Left kidney (tissue), 8 donors: Measurements from ENCODE around the gene MAGEB1. TPM values are rescaled to one million over a fixed set of nuclear protein-coding genes. Genes with fewer than 3 reads are reported as not detected.
A peak's percentile ranks its signal among the peaks of the same experiment; 100 is the strongest.

Experiments
- DNase-seq: peaks from one replicate; pipeline ENCODE4 v3.0.0-alpha.2; 2013
- long read RNA-seq, 8 donors: transcript quantifications; one replicate each; lab custom pipeline, GENCODE V29; 2026
- polyA plus RNA-seq: library from polyadenylated mRNA; unstranded; fragments of 120-200 nt; gene quantifications from one replicate; pipeline ENCODE4 v1.2.1, GENCODE V29; 2013; ENCODE audit not compliant: insufficient read length

The MAGEB1 gene, protein sequence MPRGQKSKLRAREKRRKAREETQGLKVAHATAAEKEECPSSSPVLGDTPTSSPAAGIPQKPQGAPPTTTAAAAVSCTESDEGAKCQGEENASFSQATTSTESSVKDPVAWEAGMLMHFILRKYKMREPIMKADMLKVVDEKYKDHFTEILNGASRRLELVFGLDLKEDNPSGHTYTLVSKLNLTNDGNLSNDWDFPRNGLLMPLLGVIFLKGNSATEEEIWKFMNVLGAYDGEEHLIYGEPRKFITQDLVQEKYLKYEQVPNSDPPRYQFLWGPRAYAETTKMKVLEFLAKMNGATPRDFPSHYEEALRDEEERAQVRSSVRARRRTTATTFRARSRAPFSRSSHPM
- not detected for polyA plus RNA-seq
- long read RNA-seq, donor 1 = 0 reads
- long read RNA-seq, donor 2 = 0 reads
- long read RNA-seq, donor 3 = 0 reads
- long read RNA-seq, donor 4 = 0 reads
- long read RNA-seq, donor 5 = 0 reads
- long read RNA-seq, donor 6 = 0 reads
- long read RNA-seq, donor 7 = 0 reads
- long read RNA-seq, donor 8 = 0 reads

DNA sequence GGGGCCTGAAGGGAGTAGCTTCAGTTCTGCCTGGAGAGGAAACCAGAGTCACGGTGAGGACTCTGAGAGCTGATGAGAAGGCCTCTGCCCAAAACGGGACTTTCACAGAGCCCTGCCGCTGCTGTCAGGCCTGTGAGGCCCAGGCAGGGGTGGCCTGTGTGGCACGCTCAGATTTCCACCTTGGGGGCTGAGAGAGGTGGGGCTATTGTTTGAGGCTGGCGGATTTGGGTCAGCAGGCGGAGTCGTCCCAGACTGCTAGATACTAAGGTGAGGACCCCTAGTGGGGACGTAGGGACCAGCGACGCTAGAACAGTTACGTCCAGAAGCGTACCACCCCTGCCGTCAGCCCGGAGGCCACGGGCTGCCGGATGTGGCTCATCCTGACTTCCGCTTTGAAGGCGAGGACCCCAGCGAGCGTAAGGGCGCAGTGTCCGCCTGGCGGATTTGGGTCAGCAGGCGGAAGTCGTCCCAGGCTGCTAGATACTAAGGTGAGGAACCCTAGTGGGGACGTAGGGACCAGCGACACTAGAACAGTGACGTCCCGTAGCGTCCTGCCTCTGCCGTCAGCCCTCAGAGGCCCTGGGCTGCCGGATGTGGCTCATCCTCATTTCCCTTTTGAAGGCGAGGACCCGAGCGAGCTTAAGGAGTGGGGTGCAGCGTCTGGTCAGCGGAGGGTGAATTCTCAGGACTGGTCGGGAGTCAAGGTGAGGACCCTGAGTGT lies at the start of gene MAGEB1:
Gene MAGEB1 (plus strand): TSS at position 378 of the 721 bp plus-strand sequence. CDS start 3,348 bp downstream, outside the sequence.
- DNase-seq = no peak

GRCh38 chrX:30212172-30212571 lies 34.8 kb upstream of the MAGEB1 start:
- DNase-seq = no peak

GRCh38 chrX:30215357-30215843 lies 31.5 kb upstream of the MAGEB1 start, which contains the start of gene MAGEB2:
TSS of gene MAGEB2 (plus strand) at chrX:30215563. CDS start at chrX:30218581, 3,018 bp downstream.
- DNase-seq = no peak

DNA sequence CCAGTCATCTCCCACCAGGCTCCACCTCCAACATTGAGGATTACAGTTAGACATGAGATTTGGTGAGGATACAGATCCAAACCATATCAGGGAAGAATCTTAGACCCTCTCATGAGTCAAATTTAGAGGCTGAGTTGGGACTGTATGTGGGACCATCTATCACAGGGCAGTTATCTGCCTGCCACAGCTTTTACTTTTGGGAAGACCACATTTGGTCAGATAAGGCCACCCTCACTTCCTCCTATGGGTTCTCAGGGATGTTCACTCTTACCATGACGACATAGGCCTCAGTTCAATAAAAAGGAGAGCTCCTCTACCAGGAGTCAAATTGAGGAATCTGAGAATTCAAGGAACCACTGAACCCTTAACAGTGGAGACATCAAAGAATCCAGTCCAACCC lies 29.5 kb upstream of the MAGEB1 start:
- no peak for DNase-seq

GRCh38 chrX:30219372-30219771 lies 27.6 kb upstream of the MAGEB1 start:
- no peak for DNase-seq

DNA sequence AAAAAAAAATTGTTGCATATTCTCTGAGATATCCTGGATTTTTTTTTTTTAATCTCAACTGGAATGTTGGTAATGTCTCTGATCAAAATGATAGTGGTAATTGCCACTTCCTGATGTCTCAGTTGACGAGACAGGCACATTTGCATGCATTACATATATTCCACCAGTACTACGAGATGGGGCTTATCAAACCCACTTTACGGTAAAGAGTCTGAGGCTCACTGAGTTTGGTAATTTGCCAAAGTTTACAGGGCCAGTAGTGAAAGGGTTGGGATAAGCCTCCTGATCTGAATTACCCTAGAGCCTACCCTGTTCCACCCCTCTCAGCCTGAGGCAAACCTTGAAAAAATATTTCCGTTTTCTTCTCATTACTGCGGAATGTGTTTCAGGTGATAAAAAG lies 26.3 kb upstream of the MAGEB1 start:
- no peak for DNase-seq

GRCh38 chrX:30224536-30224935 lies 22.4 kb upstream of the MAGEB1 start:
- peak; percentile 3 for DNase-seq

DNA sequence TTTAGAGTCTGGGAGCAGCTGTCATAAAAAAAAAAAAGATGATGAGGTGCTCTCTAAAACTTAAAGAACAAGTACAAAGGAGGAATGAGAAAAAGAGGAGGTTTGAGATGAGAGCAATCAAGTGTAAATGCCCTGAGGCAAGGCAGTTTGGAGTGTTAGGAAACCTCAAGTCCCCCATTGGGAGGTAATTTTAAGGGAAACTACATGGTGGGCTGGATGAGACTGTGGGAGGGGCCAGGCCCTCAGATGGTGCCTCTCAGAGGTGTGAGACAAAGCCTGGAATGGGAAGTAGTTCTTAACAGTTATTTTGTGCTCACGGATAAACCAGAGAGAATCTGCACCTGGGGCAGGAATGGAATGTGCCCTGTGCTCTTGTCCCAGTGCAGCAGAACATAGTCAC lies 18.4 kb upstream of the MAGEB1 start:
- DNase-seq = no peak

DNA sequence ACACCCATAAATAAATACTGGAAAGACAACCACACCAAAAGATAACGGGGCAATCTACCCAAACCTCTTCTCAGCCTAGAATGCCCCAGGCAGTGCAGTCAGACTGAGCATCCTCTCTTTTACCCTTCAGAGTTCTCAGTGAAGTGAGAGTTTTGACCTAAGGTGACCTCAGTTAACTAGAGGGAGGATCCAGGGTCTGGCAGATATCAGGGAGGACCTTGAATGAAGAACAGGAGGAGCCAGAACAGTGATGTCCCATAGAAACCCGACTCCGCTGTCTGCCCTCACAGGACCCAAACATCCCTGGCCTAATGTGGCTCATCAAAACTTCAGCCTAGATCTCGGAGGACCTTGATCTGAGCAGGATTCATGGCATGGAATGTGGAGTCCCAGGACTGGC lies 16.6 kb upstream of the MAGEB1 start, which contains the start of gene MAGEB3:
Gene MAGEB3 (plus strand): TSS at position 263 of the 400 bp plus-strand sequence. CDS start 5,268 bp downstream, outside the sequence.
- no peak for DNase-seq

DNA sequence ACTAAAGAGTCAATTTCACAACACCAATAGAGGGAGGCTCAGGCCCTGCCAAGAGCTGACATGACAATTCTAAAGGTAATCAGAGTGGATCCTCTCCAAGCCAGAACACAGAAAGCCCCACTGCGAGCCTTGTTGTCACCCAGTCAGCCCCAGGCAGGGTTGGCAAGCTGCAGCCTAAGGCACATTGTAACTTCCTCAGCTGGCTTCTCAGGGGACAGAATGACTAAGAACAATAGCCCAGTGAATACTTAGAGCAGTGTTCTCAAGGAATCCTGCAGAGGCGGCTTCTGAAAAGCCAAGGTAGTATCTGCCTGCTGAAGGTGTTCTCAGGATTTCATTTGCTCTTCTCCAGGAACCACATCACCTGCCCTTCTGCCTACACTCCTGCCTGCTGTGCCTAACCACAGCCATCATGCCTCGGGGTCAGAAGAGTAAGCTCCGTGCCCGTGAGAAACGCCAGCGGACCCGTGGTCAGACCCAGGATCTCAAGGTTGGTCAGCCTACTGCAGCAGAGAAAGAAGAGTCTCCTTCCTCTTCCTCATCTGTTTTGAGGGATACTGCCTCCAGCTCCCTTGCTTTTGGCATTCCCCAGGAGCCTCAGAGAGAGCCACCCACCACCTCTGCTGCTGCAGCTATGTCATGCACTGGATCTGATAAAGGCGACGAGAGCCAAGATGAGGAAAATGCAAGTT lies 5.1 kb upstream of the MAGEB1 start, which contains the start of gene MAGEB4:
Gene MAGEB4 (plus strand): TSS at position 277 of the 692 bp plus-strand sequence. CDS start 136 bp downstream, at position 413.
- DNase-seq = no peak

DNA sequence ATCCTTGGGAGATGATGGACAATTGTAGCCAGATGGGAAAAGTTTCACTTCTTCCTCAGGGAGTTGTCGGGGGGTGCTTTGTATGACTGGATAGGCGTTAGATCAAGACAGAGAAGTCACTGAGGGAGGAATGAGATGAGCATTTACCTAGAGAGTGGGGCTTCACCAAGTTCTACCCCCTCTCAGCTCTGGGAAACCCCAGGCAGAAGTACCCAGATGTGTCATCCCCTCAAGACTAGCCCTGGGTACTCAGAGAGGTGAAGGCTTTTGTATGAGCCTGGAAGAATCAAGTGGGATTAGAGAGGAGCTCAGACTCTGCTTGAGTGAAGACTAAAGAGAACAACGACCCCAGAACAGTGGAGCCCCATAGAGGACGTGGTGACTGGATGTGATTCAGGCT lies 1.9 kb downstream of the MAGEB1 start:
- no peak for DNase-seq

- no peak for DNase-seq
Measured at GRCh38 chrX:30253257-30253656, 6.3 kb downstream of the MAGEB1 start.

GRCh38 chrX:30259927-30260326 lies 13.0 kb downstream of the MAGEB1 start:
- DNase-seq = no peak

DNA sequence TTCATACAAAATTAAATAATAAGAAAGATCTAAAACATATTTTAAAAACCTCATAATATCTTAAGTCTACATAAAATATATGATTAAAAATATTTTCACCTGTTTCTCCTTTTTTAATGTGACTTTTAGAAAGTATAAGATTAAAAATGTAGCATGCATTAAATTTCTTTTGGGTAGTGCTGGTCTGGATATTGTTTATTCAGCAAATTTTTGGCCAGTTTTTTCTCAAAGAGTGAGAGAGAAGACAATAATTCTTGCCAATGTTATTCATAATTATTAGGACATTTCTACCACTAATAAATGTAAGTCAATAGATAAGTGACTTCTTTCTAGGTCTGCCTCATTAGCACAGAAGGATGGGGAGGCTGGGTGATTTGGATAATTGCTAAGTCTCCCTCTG lies 14.1 kb downstream of the MAGEB1 start:
- DNase-seq = no peak

GRCh38 chrX:30262763-30263162 lies 15.8 kb downstream of the MAGEB1 start:
- no peak for DNase-seq

- no peak for DNase-seq
Measured at GRCh38 chrX:30270639-30271038, 23.7 kb downstream of the MAGEB1 start.

DNA sequence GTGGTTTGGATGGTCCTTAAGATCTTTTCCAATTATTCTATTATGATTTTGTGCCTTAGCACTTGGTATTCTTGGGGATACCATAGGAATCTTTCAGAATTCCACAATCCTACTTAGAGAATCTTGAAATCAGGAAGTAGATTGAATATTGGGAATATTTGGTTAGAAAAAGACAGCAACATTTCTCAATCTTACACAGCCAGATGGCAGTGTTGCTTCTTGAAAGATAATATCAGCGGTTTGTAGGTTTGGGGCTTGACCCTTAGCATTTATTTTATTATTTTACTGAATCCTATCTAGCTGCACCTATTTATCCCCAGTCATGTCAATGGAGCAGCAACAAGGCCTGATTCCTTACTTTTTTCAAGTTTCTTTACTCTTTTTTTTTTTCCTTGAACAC lies 28.6 kb downstream of the MAGEB1 start:
- DNase-seq = no peak

DNA sequence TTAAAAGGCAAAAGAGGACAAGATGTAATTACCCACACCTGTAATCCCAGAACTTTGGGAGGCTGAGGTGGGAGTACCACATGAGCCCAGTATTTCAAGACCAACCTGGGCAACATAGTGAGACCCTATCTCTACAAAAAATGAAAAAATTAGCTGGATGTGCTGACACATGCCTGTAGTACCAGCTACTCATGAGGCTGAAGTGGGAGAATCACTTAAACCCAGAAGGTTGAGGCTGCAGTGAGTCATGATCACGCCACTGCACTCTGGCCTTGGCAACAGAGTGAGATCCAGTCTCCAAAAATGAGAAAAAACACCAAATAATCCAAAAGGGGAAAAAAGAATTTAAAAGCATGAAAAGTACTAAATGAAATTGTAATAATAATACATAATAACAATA lies 31.4 kb downstream of the MAGEB1 start:
- no peak for DNase-seq

DNA sequence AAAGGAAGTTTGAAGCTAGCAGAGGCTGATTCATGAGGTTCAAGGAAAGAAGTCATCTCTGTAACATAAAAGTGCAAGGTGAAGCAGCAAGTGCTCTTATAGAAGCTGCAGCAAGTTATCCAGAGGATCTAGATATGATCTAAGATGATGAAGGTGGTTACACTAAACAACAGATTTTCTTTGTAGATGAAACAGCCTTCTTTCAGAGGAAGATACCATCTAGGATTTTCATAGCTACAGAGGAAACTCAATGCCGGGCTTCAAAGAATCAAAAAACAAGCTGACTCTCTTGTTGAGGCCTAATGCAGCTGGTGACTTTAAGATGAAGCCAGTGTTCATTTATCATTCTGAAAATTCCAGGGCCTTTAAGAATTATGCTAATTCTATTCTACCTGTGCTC lies 33.5 kb downstream of the MAGEB1 start:
- no peak for DNase-seq

DNA sequence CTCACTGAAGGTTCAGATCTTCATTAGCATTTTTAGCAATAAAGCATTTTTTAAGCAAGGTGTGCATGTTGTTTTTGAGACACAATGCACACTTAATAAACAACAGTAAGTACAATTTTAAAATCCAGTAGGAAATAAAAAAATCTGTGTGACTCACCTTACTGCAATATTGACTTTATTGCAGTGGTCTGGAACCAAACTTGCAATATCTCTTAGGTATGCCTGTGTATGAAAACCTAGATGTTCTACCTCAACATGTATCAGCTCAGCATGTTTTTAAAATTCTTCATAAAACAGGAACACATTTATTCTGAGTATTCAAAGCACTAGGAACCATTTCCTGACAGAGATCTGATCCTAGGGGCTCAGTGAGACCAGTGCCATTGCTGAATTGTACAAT lies 35.6 kb downstream of the MAGEB1 start:
- DNase-seq = no peak

DNA sequence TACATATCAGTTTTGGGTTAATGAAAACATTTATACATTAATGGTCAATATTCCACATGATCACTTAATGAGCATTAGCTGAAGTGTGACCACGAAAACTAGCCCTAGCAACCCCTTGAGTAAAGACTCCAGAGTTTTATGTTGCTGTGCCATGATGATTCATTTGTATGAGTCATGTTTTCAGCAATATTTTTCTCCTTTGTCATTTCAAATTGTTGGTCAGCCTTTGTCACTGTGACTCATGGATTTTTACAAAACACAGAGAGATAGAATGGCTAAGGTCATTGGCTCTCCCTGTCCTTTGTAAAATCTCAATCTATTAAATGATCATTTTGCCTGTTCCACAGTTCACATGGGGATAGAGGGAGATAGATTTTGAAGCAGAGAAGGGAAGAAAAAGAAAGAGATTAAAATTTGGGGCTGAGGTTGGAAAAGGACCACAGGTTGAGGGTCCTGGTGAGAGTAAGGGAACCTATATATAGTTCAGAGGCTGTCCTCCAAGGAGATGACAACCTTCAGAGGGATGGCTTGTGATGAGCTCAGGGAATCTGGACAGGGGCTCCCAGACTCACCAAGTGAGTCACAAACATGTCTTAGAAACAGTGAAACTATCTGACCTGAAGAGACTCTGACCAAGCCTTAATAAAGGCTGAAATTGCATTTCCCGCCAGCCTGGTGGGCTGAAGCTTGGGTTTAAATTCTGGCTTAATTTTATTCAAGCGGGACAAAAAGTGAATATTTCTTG lies 36.7 kb downstream of the MAGEB1 start:
- no peak for DNase-seq
